Measurements from ENCODE around the gene IFNA4. TPM values are rescaled to one million over a fixed set of nuclear protein-coding genes. Genes with fewer than 3 reads are reported as not detected.

Gene IFNA4
- total and polyA plus RNA-seq, 2 of the 8 experiments (the other 6 are each of a cell fraction or from before 2014, with no cell fraction given), result not detected

DNA sequence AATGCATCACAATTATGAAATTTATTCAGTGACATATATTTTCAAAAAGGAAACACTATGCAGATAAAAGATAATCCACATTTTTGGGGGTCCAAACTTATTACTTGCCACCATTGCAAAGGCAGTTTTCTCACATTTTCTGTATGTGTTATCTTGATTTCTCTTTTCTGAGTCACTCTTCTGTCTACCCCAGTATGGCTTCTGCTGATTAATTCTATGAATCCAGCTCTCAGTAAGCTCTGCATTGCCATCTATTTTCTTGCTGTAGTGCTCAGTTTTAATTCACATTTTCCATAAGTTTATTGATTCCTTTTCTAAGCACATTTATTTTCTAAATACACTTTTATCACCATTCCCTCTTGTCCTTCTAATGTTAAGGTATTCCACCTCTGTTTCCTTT, 17.8 kb upstream of the IFNA4 start:
- Histone ChIP-seq H3K36me3 (ENCODE audit: control insufficient read depth in 2 of 4, insufficient read depth in 4 of 4, low read length in 3 of 4) (no peaks in the 10 kb centered on the region), H3K4ac (replicated peaks; ENCODE audit: insufficient read length, low read depth, low read length) (no peak overlapping the region), H3K14ac (ENCODE audit: insufficient read length) (no peak overlapping the region), H4K91ac (replicated peaks; ENCODE audit: insufficient read length, low read length) (no peak overlapping the region), H2AK5ac (ENCODE audit: low read depth, low read length) (no peak overlapping the region), H2BK12ac (ENCODE audit: low read depth, low read length) (no peak overlapping the region), H2BK15ac (ENCODE audit: low read length) (no peak overlapping the region), H3K27ac (ENCODE audit: low read depth, low read length) (no peak overlapping the region), H3K4me2 (ENCODE audit: insufficient read depth in 1 of 2, low read depth in 2 of 2, low read length in 2 of 2) (no peak overlapping the region), H2BK5ac (ENCODE audit: low read depth, low read length) (no peak overlapping the region), H2AFZ (ENCODE audit: low read length) (no peak overlapping the region), H3K4me3 (ENCODE audit: extremely low read depth in 1 of 4, insufficient read depth in 2 of 4, low read depth in 3 of 4, low read length in 4 of 4) (no peak overlapping the region), H2BK120ac (replicated peaks; ENCODE audit: low read depth, low read length) (no peak overlapping the region), H3K4me1 (replicated peaks in 1 of 4; ENCODE audit: control insufficient read depth in 3 of 4, insufficient read depth in 4 of 4, low read length in 3 of 4) (no peaks in the 10 kb centered on the region), H3K23ac (ENCODE audit: insufficient read length) (no peak overlapping the region), H4K20me1 (replicated peaks in 1 of 2; ENCODE audit: control insufficient read depth in 1 of 2, insufficient read depth in 2 of 2, low read length in 2 of 2) (no peaks in the 10 kb centered on the region), H4K8ac (ENCODE audit: extremely low read depth, insufficient read depth, low read length) (no peak overlapping the region), H3K79me1 (ENCODE audit: low read depth, low read length) (no peaks in the 10 kb centered on the region), H4K5ac (ENCODE audit: insufficient read length, low read depth, low read length) (no peak overlapping the region), H3K23me2 (ENCODE audit: low read depth, low read length) (no peaks in the 10 kb centered on the region), H3K18ac (ENCODE audit: extremely low read depth, low read length) (no peak overlapping the region), H3K79me2 (ENCODE audit: control insufficient read depth in 1 of 2, insufficient read depth in 2 of 2, low read length in 2 of 2) (no peaks in the 10 kb centered on the region), H3K9ac (replicated peaks in 1 of 4; ENCODE audit: extremely low read depth in 1 of 4, low read depth in 3 of 4, low read length in 3 of 4) (no peak overlapping the region), H3K27me3 (replicated peaks in 1 of 4; ENCODE audit: control insufficient read depth in 3 of 4, extremely low read depth in 1 of 4, insufficient read depth in 3 of 4, low read length in 3 of 4) (no peaks in the 10 kb centered on the region), H3K56ac (replicated peaks; ENCODE audit: insufficient read length, low read depth, low read length) (no peak overlapping the region), H2BK20ac (ENCODE audit: low read length) (no peak overlapping the region), H3K9me3 (ENCODE audit: insufficient read depth in 2 of 2, low read depth in 1 of 2, low read length in 1 of 2) (no peaks in the 10 kb centered on the region)
- CTCF ChIA-PET (ENCODE audit: partially characterized antibody), result no interaction called here
- no peak for DNase-seq (ENCODE audit: low read depth in 1 of 2, low spot score in 2 of 2)
- POLR2A ChIA-PET (ENCODE audit: partially characterized antibody), result no interaction called here
- no peak for FAIRE-seq
- TF ChIP-seq RBBP5 (IDR thresholded peaks at IDR 0.05; ENCODE audit: borderline replicate concordance, low read depth, low read length), result no peak
- TF ChIP-seq ZNF274 (IDR thresholded peaks at IDR 0.05; ENCODE audit: borderline replicate concordance, extremely low read depth, low read length), result no peak
- TF ChIP-seq NRF1 (IDR thresholded peaks at IDR 0.05; ENCODE audit: low read depth, low read length), result no peak
- no peak for TF ChIP-seq TEAD4 (IDR thresholded peaks at IDR 0.05; ENCODE audit: low read depth, low read length)
- no peak for TF ChIP-seq TAF7 (optimal IDR thresholded peaks at IDR 0.05; ENCODE audit: borderline replicate concordance, low read depth, low read length)
- no peak for TF ChIP-seq SIN3A (conservative IDR thresholded peaks at IDR 0.05 in 1 of 2, IDR thresholded peaks at IDR 0.05 in 1 of 2; ENCODE audit: low read depth in 1 of 2, low read length in 2 of 2)
- no peak for TF ChIP-seq EZH2 (IDR thresholded peaks at IDR 0.05; ENCODE audit: low read depth, low read length, severe bottlenecking)
- TF ChIP-seq, protein P1, sequence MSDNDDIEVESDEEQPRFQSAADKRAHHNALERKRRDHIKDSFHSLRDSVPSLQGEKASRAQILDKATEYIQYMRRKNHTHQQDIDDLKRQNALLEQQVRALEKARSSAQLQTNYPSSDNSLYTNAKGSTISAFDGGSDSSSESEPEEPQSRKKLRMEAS (IDR thresholded peaks at IDR 0.05), result no peak
- TF ChIP-seq SIRT6 (IDR thresholded peaks at IDR 0.05; ENCODE audit: low read length), result no peak
- TF ChIP-seq POLR2A (IDR thresholded peaks at IDR 0.05; ENCODE audit: control extremely low read depth in 1 of 2, low read depth in 2 of 2, low read length in 2 of 2), result no peak
- no peak for TF ChIP-seq YY1 (IDR thresholded peaks at IDR 0.05; ENCODE audit: low read depth, low read length)
- no peak for TF ChIP-seq RAD21 (IDR thresholded peaks at IDR 0.05 in 1 of 2, conservative IDR thresholded peaks at IDR 0.05 in 1 of 2; ENCODE audit: low read depth in 2 of 2, low read length in 2 of 2)
- no peak for TF ChIP-seq CEBPB (IDR thresholded peaks at IDR 0.05; ENCODE audit: low read depth, low read length)
- no peak for TF ChIP-seq BACH1 (IDR thresholded peaks at IDR 0.05; ENCODE audit: low read length)
- TF ChIP-seq SRF (IDR thresholded peaks at IDR 0.05; ENCODE audit: low read depth, low read length), result no peak
